Peyer's patch (tissue), 4 donors: ENCODE results near the gene MADCAM1. TPM values are rescaled to one million over a fixed set of nuclear protein-coding genes. Genes with fewer than 3 reads are reported as not detected.

ENCODE experiments used
- DNase-seq, 3 donors: peaks; one replicate each; pipeline ENCODE4 v3.0.0-alpha.2; 2017 to 2019
- H3K27ac ChIP-seq, 4 donors: fragments of 200-600 bp; sonication (generic); one replicate each; pipeline ENCODE4 v1.5.1; 2016 to 2019
- H3K27me3 ChIP-seq, 2 donors: fragments of 200-600 bp; sonication (generic); one replicate each; pipeline ENCODE4 v1.5.1; 2019
- H3K36me3 ChIP-seq, 3 donors: fragments of 200-600 bp; sonication (generic); one replicate each; pipeline ENCODE4 v1.5.1; 2016 to 2019
- H3K4me1 ChIP-seq, 4 donors: fragments of 200-600 bp; sonication (generic); one replicate each; pipeline ENCODE4 v1.5.1; 2016 to 2019
- H3K4me3 ChIP-seq, 4 donors: fragments of 200-600 bp; sonication (generic); 1 replicate in 3 of 4; 2 replicates in 1 of 4; pipeline ENCODE4 v1.5.1; 2016 to 2019; ENCODE audit warnings: mild to moderate bottlenecking in 1 of 4
- H3K9me3 ChIP-seq, 4 donors: fragments of 200-600 bp; sonication (generic); one replicate each; pipeline ENCODE4 v1.5.1; 2016 to 2019; ENCODE audit warnings: mild to moderate bottlenecking in 1 of 4
- CTCF ChIP-seq, 6 experiments: fragments of 450-650 bp in 4 of 6; fragments of 200-600 bp in 2 of 6; sonication (generic) in 1 of 6; IDR thresholded peaks; one replicate each; pipeline ENCODE4 v1.5.1; 2017 to 2019; ENCODE audit warnings: antibody characterized with exemption in 6 of 6, mild to moderate bottlenecking in 3 of 6, moderate library complexity in 1 of 6
- POLR2A ChIP-seq, 2 donors: fragments of 450-650 bp; IDR thresholded peaks; one replicate each; pipeline ENCODE4 v1.5.1; 2017; ENCODE audit warnings: antibody characterized with exemption in 2 of 2, mild to moderate bottlenecking in 2 of 2, moderate library complexity in 2 of 2
- total RNA-seq, 4 donors: library from RNA; depleted of rRNA; stranded (reverse); fragments of >200 nt; gene quantifications; one replicate each; pipeline ENCODE4 v1.1.0, GENCODE V29; 2016

The MADCAM1 gene
- total RNA-seq, 4 donors from 2014 or later, result 1.4 to 25.6 (median 5.1) TPM

DNA sequence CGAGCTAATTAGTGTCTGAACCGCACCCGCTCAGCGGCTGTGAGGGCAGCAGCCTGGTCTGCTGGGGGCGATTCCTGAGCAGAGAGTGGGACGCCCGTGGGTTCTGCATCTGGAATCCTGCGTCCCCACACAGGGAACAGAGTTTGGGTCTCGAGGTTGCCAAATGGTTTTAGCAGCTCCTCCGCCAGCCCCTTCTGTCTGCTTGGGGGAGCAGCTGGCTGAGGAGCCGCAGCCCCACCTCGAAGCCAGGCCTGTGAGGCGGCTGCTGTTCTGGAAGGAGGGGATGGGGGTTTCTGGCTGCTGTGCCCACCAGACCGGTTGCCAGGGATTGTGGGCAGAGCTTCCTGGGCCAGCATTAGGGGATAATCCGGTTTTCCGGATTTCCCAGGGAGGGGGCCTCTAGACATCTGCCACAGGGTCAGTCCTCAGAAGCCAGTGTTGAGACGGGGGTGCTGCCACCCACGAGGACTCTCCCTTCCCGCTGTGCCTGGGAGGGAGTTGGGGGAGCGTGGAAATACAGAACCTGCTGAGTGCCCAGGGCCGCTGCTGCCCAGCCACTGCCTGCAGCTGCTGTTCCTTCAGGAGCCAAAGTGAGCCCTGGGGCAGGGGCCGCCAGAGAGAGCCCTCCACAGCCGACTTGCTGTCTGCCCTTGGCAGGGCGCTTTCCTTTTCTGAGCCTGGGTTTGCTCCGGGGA lies 37.2 kb downstream of the MADCAM1 start:
- DNase-seq, result no peak
- peak overlapping the region; percentile 85 to 98 (median 97) for H3K27ac ChIP-seq
- H3K4me3 ChIP-seq, result peak overlapping the region; percentile 84 to 100 (median 98)
- no peaks in the 10 kb centered on the region for H3K9me3 ChIP-seq
- no peaks in the 10 kb centered on the region for H3K27me3 ChIP-seq
- H3K4me1 ChIP-seq, result peaks cover 4 to 22% (median 17%) of the 10 kb centered on the region in 4 donors
- TF ChIP-seq CTCF (IDR thresholded peaks at IDR 0.05) (no peak), POLR2A (IDR thresholded peaks at IDR 0.05) (no peak)
- H3K36me3 ChIP-seq, result peaks cover 0 to 30% (median 0%) of the 10 kb centered on the region in 3 donors

- peak overlapping the region in 2 of 4 donors; percentile 97 to 100 for H3K4me3 ChIP-seq
- H3K9me3 ChIP-seq, result no peaks in the 10 kb centered on the region
Measured at GRCh38 chr19:534088-534487, 37.8 kb downstream of the MADCAM1 start.

GRCh38 chr19:535017-535835 lies 38.9 kb downstream of the MADCAM1 start:
- Histone ChIP-seq H3K4me3 (no peak overlapping the region), H3K27me3 (no peaks in the 10 kb centered on the region), H3K4me1 (peaks cover 4 to 22% (median 16%) of the 10 kb centered on the region in 4 donors), H3K27ac (no peak overlapping the region), H3K36me3 (peaks cover 0 to 43% (median 0%) of the 10 kb centered on the region in 3 donors), H3K9me3 (no peaks in the 10 kb centered on the region)
- no peak for DNase-seq
- TF ChIP-seq POLR2A (IDR thresholded peaks at IDR 0.05) (no peak), CTCF (IDR thresholded peaks at IDR 0.05) (no peak)

More at GRCh38 chr19:534088-534487, 37.8 kb downstream of the MADCAM1 start:
- Histone ChIP-seq H3K27me3 (no peaks in the 10 kb centered on the region), H3K36me3 (peaks cover 0 to 36% (median 0%) of the 10 kb centered on the region in 3 donors), H3K4me1 (peaks cover 4 to 22% (median 17%) of the 10 kb centered on the region in 4 donors), H3K27ac (peak overlapping the region in 1 of 4 donors; percentile 98)
- TF ChIP-seq POLR2A (IDR thresholded peaks at IDR 0.05) (no peak), CTCF (IDR thresholded peaks at IDR 0.05) (no peak)
- DNase-seq, result no peak

GRCh38 chr19:536031-536880 lies 40.0 kb downstream of the MADCAM1 start:
- no peak for DNase-seq
- Histone ChIP-seq H3K4me3 (no peak overlapping the region), H3K4me1 (peaks cover 4 to 18% (median 13%) of the 10 kb centered on the region in 4 donors), H3K9me3 (no peaks in the 10 kb centered on the region), H3K27me3 (no peaks in the 10 kb centered on the region), H3K27ac (no peak overlapping the region), H3K36me3 (peaks cover 0 to 49% (median 0%) of the 10 kb centered on the region in 3 donors)
- no peak for TF ChIP-seq POLR2A (IDR thresholded peaks at IDR 0.05)
- no peak for TF ChIP-seq CTCF (IDR thresholded peaks at IDR 0.05)

- Histone ChIP-seq H3K4me1 (peaks cover 4 to 18% (median 13%) of the 10 kb centered on the region in 4 donors), H3K36me3 (peaks cover 0 to 56% (median 0%) of the 10 kb centered on the region in 3 donors), H3K4me3 (no peak overlapping the region), H3K27me3 (no peaks in the 10 kb centered on the region), H3K27ac (no peak overlapping the region), H3K9me3 (no peaks in the 10 kb centered on the region)
- no peak for TF ChIP-seq CTCF (IDR thresholded peaks at IDR 0.05)
- TF ChIP-seq POLR2A (IDR thresholded peaks at IDR 0.05), result no peak
- DNase-seq, result no peak
Measured at GRCh38 chr19:536881-537404, 40.7 kb downstream of the MADCAM1 start.
